OCI-LY3 (cell line): ENCODE measurements around the gene WIZ.

Experiments used
- H2AFZ ChIP-seq: fragments of 200-600, 300-600 bp; shearing (Covaris generic); 2 replicates; pipeline ENCODE4 v1.6.0; 2014; ENCODE audit warnings: antibody characterized with exemption, low read depth, low read length
- H3K27ac ChIP-seq: fragments of 200-600, 300-600 bp; sonication (generic); 2 replicates; pipeline ENCODE4 v1.5.1; 2014; ENCODE audit warnings: mild to moderate bottlenecking, low read length, moderate library complexity, mixed read lengths
- H3K27me3 ChIP-seq: fragments of 200-600, 300-600 bp; sonication (generic); 2 replicates; pipeline ENCODE4 v1.6.1; 2014; ENCODE audit warnings: low read depth, low read length, mixed read lengths
- H3K36me3 ChIP-seq: fragments of 200-600, 300-600 bp; sonication (generic); replicated peaks from 2 replicates; pipeline ENCODE3; 2014; ENCODE audit warnings: low read depth, low read length, mixed read lengths
- H3K4me1 ChIP-seq: fragments of 300-600, 200-600 bp; sonication (generic); 2 replicates; pipeline ENCODE4 v1.6.1; 2014; ENCODE audit warnings: low read length, mixed read lengths
- H3K4me2 ChIP-seq: fragments of 200-600, 300-600 bp; sonication (generic); 2 replicates; pipeline ENCODE4 v1.6.1; 2014; ENCODE audit warnings: low read length, mixed read lengths
- H3K4me3 ChIP-seq: fragments of 300-600, 200-600 bp; sonication (generic); 2 replicates; pipeline ENCODE4 v1.5.1; 2014; ENCODE audit warnings: antibody characterized with exemption, mild to moderate bottlenecking, low read length, moderate library complexity
- H3K79me2 ChIP-seq: fragments of 300-600, 200-600 bp; shearing (Covaris generic); 2 replicates; pipeline ENCODE4 v1.6.1; 2014; ENCODE audit warnings: mild to moderate bottlenecking, low read length, mixed read lengths
- H3K9ac ChIP-seq: fragments of 300-600, 200-600 bp; shearing (Covaris generic); 2 replicates; pipeline ENCODE4 v1.6.0; 2014; ENCODE audit warnings: mild to moderate bottlenecking, low read length, moderate library complexity
- H3K9me3 ChIP-seq: fragments of 200-600, 300-600 bp; shearing (Covaris generic); 2 replicates; pipeline ENCODE4 v1.6.1; 2014; ENCODE audit warnings: low read length, mixed read lengths; ENCODE audit not compliant: insufficient read depth
- H4K20me1 ChIP-seq: fragments of 200-600, 300-600 bp; sonication (generic); 2 replicates; pipeline ENCODE4 v1.6.1; 2016; ENCODE audit warnings: low read length, mixed read lengths; ENCODE audit not compliant: insufficient read depth
- CTCF ChIP-seq: fragments of 200-600, 300-600 bp; sonication (generic); IDR thresholded peaks from 2 replicates; pipeline ENCODE4 v1.5.1; 2014; ENCODE audit warnings: antibody characterized with exemption, low read length, low read depth
- EZH2phosphoT487 ChIP-seq: fragments of 200-600 bp; shearing (Covaris generic); IDR thresholded peaks from 2 replicates; pipeline ENCODE4 v1.6.1; 2018; ENCODE audit warnings: antibody characterized with exemption, mixed run types, low read depth

The WIZ gene

GRCh38 chr19:15436826-15437110, 13.0 kb downstream of the WIZ start:
- no peaks in the 10 kb centered on the region for H3K9me3 ChIP-seq
- H3K9ac ChIP-seq, result no peak overlapping the region
- H3K27ac ChIP-seq, result no peak overlapping the region
- no peak overlapping the region for H3K4me2 ChIP-seq
- H3K36me3 ChIP-seq, result no peaks in the 10 kb centered on the region
- TF ChIP-seq EZH2phosphoT487 (no peak), CTCF (no peak)
- peaks cover 9% of the 10 kb centered on the region for H3K79me2 ChIP-seq
- no peak overlapping the region for H2AFZ ChIP-seq
- H4K20me1 ChIP-seq, result no peaks in the 10 kb centered on the region
- H3K4me1 ChIP-seq, result peaks cover 10% of the 10 kb centered on the region; the same call in 1 of the 2 replicates
- no peaks in the 10 kb centered on the region for H3K27me3 ChIP-seq
- H3K4me3 ChIP-seq, result no peak overlapping the region

DNA sequence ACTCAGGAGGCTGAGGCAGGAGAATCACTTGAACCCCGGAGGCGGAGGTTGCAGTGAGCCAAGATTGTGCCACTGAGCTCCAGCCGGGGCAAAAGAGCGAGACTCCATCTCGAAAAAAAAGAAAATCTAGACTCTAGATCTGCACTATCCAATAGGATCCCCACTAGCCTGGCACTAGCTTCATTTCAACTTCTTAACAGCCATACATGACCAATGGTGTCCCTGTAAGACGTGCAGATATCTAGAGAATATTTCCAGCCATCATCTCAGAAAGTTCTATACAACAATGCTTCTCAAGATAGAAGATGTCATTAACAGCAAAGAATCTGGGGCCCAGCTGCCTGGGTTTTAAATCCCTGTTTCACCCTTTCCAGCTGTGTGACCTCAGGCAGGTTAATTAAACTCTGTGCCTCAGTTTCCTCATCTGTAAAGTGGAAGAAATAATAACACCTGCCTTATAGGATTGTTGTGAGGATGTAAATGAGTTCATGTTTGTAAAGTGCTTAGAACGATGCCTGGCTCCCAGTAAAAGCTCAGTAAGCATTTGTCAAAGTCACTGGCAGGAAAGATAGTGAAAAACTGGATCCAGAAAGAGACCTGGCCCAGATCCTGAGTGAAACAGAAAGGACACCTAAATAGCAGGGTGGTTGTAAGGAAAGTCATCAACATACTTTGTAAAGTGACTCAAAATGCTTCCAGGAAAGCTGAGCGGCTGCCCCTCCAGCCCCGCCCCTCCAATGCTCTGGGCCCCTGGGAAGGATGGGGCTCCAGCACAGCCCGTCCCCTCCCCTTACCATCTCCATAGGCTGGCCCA, 13.5 kb downstream of the WIZ start:
- Histone ChIP-seq H3K4me2 (no peak overlapping the region), H3K27ac (no peak overlapping the region), H3K4me1 (peaks cover 10% of the 10 kb centered on the region), H3K27me3 (no peaks in the 10 kb centered on the region), H3K9ac (no peak overlapping the region), H3K4me3 (no peak overlapping the region), H3K9me3 (no peaks in the 10 kb centered on the region), H2AFZ (no peak overlapping the region), H3K36me3 (no peaks in the 10 kb centered on the region), H3K79me2 (peaks cover 14% of the 10 kb centered on the region), H4K20me1 (peaks cover 5% of the 10 kb centered on the region; the same call in 1 of the 2 replicates)
- TF ChIP-seq CTCF, result no peak
- TF ChIP-seq EZH2phosphoT487, result no peak

DNA sequence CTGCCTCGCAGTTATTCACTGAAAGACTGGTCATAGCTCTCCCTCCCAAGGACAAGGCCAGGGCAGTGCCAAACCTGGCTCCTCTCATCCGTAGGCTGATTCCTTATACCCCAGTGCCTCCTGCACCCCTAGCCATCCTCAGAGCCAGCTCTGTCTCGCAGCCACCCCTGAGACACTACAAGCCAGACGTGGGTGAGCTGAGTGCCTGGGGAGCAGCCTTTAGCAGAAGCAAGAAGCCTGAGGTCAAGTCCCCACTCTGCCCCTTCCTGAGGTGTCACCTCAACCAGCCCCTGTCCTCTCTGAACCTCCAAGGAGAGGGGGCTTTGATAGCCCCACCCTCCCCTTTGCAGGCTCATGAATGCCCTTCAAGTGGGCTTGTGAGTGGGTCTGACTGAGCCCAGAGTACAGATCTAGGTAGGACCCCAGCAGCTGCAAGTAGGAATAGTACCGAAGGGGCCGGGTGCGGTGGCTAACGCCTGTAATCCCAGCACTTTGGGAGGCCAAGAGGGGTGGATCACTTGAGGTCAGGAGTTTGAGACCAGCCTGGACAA, 16.2 kb downstream of the WIZ start:
- Histone ChIP-seq H3K27me3 (no peaks in the 10 kb centered on the region), H3K4me1 (peaks cover 16% of the 10 kb centered on the region), H3K9me3 (no peaks in the 10 kb centered on the region), H3K36me3 (peaks cover 7% of the 10 kb centered on the region), H3K79me2 (peaks cover 41% of the 10 kb centered on the region), H3K4me3 (peak overlapping the region; percentile 83), H3K9ac (peak overlapping the region; percentile 88; the same call in 1 of the 2 replicates), H3K27ac (no peak overlapping the region), H3K4me2 (peak overlapping the region; percentile 84), H4K20me1 (peaks cover 11% of the 10 kb centered on the region; the same call in 1 of the 2 replicates), H2AFZ (peak overlapping the region; percentile 94; the same call in 1 of the 2 replicates)
- no peak for TF ChIP-seq CTCF
- TF ChIP-seq EZH2phosphoT487, result no peak

GRCh38 chr19:15432629-15433518, 16.9 kb downstream of the WIZ start:
- Histone ChIP-seq H3K27ac (peak overlapping the region; percentile 55), H3K27me3 (no peaks in the 10 kb centered on the region), H3K4me1 (peaks cover 16% of the 10 kb centered on the region), H3K9ac (peak overlapping the region; percentile 88), H3K79me2 (peaks cover 48% of the 10 kb centered on the region), H3K4me2 (peak overlapping the region; percentile 84), H3K4me3 (peak overlapping the region; percentile 83), H2AFZ (peak overlapping the region; percentile 94), H4K20me1 (peaks cover 15% of the 10 kb centered on the region; the same call in 1 of the 2 replicates), H3K9me3 (no peaks in the 10 kb centered on the region), H3K36me3 (peaks cover 8% of the 10 kb centered on the region)
- TF ChIP-seq CTCF (no peak), EZH2phosphoT487 (no peak)
